NCI-H2227 (cell line): Measurements from ENCODE around the gene IGSF22.

Experiments used
- DNase-seq: peaks from one replicate; lab custom pipeline; 2025; ENCODE audit not compliant: unreplicated experiment; lab: John Stamatoyannopoulos, UW

IGSF22 gene

DNA sequence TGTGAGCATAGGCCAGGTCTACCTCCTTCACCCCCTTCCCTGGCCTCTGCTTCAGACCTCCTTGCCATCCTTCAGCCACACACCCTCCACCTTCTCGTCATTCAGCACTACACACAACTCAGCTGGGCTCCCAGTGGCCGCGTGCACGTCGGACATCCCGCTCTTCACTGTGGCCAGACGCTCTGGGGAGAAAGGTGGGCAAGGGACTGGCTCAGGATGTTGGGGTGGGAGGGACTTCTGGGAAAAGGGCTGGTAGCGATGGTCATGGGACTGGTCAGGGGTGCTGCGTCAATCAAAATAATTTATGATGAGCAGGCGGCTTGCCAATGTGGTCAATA is 11.6 kb downstream of the IGSF22 start:
- DNase-seq = no peak

DNA sequence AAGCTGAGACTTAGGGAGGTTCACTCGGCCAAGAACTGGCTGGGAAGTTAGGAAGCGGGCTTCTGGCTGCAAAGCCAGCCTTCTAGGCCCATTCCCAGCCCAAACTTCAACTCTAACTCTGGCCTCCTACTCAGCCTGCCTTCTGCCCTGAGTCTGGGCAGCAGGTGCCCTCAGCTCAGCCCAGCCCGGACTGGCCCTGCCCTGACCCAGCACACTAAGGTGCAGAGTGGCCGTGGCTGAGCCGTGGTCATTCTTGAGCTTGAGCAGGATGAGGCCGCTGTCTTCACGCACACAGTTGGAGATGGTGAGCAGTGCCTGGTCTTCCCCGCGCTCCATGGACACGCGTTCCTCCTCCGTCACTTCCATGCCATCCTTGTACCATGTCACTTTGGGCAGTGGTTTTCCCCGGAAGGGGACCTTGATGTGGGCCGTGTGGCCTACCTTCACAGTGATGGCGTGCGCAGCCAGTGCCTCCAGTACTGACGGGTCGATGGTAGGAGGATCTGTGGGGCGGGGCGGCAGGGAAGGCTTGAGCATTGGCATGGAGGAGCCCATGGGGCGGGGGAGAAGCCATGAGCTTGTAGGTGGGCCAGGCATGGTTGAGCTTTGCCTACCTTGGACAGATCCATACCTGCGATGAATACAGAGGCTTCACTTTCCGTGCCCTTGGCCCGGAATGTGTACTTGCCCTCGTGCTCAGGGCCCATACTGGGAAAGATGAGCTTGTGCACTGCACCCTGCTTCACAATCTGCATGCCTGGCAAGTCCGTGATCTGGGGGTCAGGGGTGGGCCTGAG is 12.1 kb downstream of the IGSF22 start:
- DNase-seq = no peak

GRCh38 chr11:18710545-18710944 is 15.4 kb downstream of the IGSF22 start:
- no peak for DNase-seq

DNA sequence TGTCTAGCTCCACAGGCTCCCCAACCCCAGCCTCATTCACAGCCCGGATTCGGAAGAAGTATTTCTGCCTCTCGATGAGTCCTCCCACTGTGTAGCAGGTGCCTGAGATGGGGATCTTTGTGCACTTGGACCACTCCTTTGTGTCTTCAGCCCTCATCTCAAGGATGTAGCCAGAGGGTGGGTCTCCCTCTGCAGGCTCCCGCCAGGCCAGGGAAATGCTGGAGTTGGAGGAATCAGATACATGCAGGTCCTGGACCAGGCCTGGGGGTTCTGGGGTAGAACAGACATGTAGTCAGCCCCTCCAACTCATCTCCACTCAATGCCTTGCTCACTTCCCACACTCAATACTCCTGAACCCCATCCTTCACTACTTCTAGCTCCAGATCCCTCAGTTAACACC is 16.6 kb downstream of the IGSF22 start:
- DNase-seq = no peak

GRCh38 chr11:18707811-18708340 is 18.1 kb downstream of the IGSF22 start:
- no peak for DNase-seq

GRCh38 chr11:18706330-18707243 is 19.4 kb downstream of the IGSF22 start:
- peak; percentile 61 for DNase-seq

GRCh38 chr11:18705651-18706281 is 20.2 kb downstream of the IGSF22 start:
- peak; percentile 57 for DNase-seq

GRCh38 chr11:18704698-18705097 is 21.3 kb downstream of the IGSF22 start:
- DNase-seq = no peak

DNA sequence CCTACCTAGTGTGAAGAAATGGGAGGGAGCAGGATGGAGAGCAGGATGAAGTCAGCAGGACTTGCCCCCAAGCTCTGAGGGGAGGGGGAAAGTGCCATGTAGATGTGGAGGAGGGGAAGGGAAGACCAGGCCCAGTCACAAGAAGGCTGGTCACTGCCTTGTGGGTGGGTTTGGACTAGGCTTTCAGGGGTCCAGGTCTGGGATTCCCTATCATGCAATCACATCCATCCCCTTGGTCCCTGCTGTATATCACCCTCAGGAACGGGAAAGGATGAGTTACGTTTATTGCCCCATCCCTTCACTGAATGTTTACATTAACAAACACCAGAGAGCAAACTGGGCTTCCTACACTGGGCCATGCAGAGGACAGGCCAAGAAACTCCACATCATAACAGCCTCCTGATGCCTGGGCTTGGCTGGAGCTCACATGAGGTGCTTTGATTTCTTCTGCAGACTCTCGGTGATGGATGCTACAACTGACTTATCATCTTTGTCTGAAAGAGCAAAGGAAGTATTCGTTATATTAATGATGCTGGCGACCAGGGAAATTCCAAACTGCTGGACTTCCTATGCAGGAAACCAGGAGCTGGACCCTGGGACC is 21.8 kb downstream of the IGSF22 start:
- no peak for DNase-seq

DNA sequence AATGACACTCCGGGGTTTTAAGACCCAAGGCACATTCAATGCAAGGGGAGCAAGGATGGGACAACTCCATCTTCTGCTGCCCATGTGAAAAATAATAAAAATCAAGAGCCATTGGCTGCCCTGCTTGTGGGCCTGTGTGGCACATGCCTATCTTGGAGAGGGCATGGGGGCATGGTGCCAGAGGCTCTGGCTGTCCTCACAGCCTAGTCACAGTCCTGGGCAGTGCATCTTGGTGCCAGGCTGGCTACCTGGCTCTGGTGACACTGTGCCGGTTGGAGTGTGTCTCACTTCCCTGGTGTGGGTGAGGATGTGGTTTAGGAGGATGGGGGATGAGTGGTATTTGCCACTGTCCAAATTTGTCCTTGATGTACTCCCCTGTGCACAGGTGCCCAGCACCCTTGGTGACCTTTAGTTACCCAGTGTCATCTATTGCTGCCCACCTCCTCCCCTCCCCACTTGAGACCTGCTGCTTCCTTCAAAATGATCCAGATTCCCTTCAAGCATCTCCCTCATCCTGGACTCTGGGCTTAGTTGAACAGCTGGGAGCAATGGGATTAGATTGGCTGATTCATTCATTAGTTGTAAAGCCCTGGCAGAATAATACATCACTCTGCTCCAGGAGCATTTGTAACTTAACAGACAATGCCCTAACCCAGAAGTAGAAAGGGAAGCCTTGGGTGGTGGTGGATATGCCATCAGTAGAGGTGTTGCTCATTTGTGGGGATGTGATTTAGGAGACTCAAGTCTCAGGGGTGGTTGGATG is 22.8 kb downstream of the IGSF22 start:
- DNase-seq = no peak

DNA sequence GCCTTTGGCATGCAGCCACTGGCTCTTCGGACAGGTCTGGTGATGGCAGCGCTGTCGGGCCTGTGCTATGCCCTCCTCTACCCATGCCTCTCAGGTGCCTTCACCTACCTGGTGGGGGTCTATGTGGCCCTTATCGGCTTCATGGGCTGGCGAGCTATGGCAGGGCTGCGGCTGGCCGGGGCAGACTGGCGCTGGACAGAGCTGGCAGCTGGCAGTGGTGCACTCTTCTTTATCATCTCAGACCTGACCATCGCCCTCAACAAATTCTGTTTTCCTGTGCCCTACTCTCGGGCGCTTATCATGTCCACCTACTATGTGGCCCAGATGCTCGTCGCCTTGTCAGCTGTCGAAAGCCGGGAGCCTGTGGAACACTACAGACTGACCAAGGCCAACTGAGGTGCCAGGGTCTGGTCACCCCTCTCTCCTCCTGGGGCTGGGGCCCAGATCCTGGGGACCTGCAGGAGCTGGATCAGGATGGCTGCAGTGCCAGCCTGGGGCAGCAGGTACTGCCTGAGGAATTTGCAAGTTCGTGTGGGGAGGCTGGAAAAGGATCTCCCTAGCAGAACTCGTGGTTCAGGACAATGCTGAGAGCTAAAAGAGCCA is 24.3 kb downstream of the IGSF22 start:
- no peak for DNase-seq

DNA sequence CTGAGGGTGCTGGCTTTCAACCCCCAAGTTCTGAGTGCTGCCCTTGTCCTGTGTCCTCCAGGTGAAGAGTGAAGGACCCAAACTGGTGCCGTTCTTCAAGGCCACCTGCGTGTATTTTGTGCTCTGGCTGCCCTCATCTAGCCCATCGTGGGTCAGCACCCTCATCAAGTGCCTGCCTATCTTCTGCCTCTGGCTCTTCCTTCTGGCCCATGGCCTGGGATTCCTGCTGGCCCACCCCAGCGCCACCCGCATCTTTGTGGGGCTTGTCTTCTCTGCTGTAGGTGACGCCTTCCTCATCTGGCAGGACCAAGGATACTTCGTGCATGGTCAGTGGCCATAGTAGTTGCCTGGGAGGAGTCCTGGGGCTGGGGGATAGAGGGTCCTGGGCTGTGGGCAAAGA is 25.1 kb downstream of the IGSF22 start:
- DNase-seq = no peak

GRCh38 chr11:18700375-18700774 is 25.6 kb downstream of the IGSF22 start:
- no peak for DNase-seq

DNA sequence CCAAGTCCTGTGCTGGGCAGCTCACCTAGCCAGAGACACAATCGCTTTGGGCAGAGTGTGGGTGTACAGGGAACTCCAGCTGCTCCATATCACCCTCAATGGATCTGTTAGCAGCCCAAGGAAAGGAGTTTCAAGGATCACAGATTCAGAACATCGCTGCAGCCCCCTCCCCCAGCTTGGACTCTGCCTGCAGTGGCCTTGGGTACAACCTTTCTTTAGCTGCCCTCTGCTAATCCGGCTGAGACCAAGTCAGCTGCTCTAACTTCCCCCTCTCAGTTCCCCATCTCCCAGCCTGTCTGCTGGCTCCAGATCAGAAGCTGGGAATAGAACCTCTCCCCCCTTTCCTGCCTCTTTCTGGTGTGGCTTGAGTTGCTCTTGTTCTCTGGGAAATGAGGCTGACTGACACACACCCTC is 26.1 kb downstream of the IGSF22 start:
- DNase-seq = no peak

DNA sequence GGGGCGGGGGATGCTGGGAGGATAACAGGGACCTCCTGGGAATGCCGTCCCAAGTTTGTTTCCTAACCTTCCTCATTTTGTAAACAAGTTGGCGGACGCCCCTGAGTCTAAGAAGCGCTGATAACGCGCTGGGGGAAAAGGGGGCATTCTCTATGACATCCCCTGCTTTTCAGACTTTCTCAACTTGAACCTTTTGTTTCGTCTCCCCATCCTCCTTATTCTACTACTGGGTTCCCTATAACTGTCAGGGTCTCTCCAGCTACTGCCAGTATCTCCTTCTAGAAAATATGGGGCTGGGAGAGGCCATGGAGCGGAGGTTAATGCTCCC is 26.8 kb downstream of the IGSF22 start:
- DNase-seq = no peak

DNA sequence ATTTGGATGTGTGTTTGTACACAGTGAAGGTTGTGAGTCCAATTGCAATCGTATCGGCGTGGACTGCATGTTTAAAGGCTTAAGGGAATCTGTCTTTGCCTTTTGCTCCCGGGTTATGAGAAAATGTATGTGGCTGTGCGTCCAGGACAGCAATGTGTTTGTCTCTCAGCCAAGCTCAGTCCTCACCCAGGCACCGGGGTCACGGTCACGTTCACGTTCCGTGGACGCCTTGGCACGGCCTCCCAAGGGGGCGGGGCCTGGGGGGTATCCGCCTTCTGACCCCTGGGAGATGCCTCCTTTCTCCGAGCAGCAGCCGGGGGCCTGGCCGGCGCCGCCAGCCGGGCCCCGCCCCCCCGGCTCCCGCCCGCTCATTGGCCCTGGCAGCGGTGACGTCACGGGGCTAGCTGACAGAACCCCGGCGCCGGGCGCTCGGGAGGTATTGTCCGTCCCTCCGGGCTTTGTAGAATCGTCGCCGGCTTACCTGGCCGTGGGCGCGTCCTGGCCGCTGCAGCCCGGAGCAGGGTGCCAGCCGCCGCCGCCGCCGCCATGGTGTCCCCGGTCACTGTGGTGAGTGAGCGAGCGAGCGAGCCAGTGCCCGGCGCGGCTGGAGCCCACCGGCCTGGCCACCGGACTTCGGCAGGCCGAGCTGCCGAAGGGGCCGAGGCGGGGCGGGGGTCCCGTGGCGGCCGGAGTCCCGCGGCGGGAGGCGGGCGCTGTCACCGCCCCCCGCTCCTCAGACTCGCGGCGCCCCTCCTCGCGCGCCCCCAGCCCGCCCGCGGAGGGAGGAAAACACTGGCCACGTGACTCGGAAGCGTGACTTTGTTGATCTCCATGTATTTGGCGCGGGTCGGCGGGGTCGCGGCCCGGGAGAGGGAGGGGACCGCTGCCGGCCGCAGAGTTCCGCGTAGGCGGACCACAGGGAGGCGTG is 27.4 kb downstream of the IGSF22 start, which contains the start of gene TMEM86A:
TMEM86A (plus strand) TSS at position 439 of the 928 bp plus-strand sequence; CDS start at position 547, 108 bp downstream.
- peak; percentile 95 for DNase-seq

GRCh38 chr11:18697576-18697975 is 28.4 kb downstream of the IGSF22 start:
- no peak for DNase-seq

- DNase-seq = no peak
Observed at GRCh38 chr11:18696638-18697225, 29.3 kb downstream of the IGSF22 start.
